ENCODE results near the gene HNMT.

Gene HNMT

DNA sequence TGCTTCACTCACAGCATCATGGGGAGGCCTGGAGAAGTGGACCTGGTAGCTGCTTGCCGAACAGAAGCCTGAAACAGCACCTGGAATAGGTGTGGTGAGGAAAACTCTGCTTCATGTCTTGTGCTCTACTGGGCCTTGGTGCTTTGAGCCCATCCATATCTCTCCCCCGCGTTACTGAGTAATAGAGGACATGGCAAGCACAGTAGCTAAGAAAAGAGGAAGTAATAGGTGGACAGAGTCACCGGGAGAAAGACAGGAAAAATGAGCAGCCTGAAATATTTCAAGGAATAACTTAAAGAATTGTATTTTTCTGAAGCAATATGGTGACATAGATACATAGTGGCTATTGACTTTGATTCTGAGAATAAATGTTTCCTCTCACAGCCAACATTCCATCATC is 14.0 kb upstream of the HNMT start:
- in situ Hi-C loops (cut with MboI; ENCODE audit: low sequenced_read_pairs, unreplicated experiment), result no loop called here
- TF ChIP-seq CTCF (IDR thresholded peaks at IDR 0.05; ENCODE audit: borderline replicate concordance, control extremely low read depth, extremely low read depth, insufficient read depth, missing control alignments), result no peak
- no peak for DNase-seq (ENCODE audit: low spot score)

GRCh38 chr2:137951586-137951985 is 12.7 kb upstream of the HNMT start:
- no peak for TF ChIP-seq CTCF (IDR thresholded peaks at IDR 0.05; ENCODE audit: borderline replicate concordance, control extremely low read depth, extremely low read depth, insufficient read depth, missing control alignments)
- DNase-seq (ENCODE audit: low spot score), result no peak
- in situ Hi-C loops (cut with MboI; ENCODE audit: low sequenced_read_pairs, unreplicated experiment), result no loop called here

GRCh38 chr2:137952586-137953129 is 11.6 kb upstream of the HNMT start:
- in situ Hi-C loops (cut with MboI; ENCODE audit: low sequenced_read_pairs, unreplicated experiment), result no loop called here
- no peak for TF ChIP-seq CTCF (IDR thresholded peaks at IDR 0.05; ENCODE audit: borderline replicate concordance, control extremely low read depth, extremely low read depth, insufficient read depth, missing control alignments)
- no peak for DNase-seq (ENCODE audit: low spot score)

- no peak for TF ChIP-seq CTCF (IDR thresholded peaks at IDR 0.05; ENCODE audit: borderline replicate concordance, control extremely low read depth, extremely low read depth, insufficient read depth, missing control alignments)
- DNase-seq (ENCODE audit: low spot score), result no peak
- in situ Hi-C loops (cut with MboI; ENCODE audit: low sequenced_read_pairs, unreplicated experiment), result no loop called here
These were observed 8.7 kb upstream of the HNMT start for GRCh38 chr2:137955536-137955935.

DNA sequence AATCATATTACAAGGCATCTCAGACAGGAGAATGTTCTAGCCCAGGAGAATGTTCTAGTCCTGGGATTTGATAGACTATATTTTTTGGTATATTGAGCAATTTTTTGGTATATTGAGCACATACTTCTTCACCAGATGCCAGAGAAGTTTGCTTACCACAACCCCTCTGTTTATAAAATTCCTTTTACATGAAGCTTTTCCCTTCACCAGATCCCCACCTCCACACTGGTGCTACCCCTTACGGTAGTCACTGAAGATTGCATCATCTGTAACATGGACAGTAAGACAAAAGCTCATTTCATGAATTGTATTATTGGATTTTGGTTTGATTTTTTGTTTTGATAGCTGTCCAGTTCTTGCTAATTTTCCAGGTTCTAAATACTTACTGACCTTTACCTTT is 7.2 kb upstream of the HNMT start:
- in situ Hi-C loops (cut with MboI; ENCODE audit: low sequenced_read_pairs, unreplicated experiment), result no loop called here

GRCh38 chr2:137959166-137959565 is 5.1 kb upstream of the HNMT start:
- in situ Hi-C loops (cut with MboI; ENCODE audit: low sequenced_read_pairs, unreplicated experiment), result no loop called here
- TF ChIP-seq CTCF (IDR thresholded peaks at IDR 0.05; ENCODE audit: borderline replicate concordance, control extremely low read depth, extremely low read depth, insufficient read depth, missing control alignments), result no peak
- DNase-seq (ENCODE audit: low spot score), result no peak

More for the DNA sequence above, 7.2 kb upstream of the HNMT start:
- TF ChIP-seq CTCF (IDR thresholded peaks at IDR 0.05; ENCODE audit: borderline replicate concordance, control extremely low read depth, extremely low read depth, insufficient read depth, missing control alignments), result no peak
- no peak for DNase-seq (ENCODE audit: low spot score)

- in situ Hi-C loops (cut with MboI; ENCODE audit: low sequenced_read_pairs, unreplicated experiment), result no loop called here
- DNase-seq (ENCODE audit: low spot score), result no peak
- TF ChIP-seq CTCF (IDR thresholded peaks at IDR 0.05; ENCODE audit: borderline replicate concordance, control extremely low read depth, extremely low read depth, insufficient read depth, missing control alignments), result no peak
These were observed 4.0 kb upstream of the HNMT start for GRCh38 chr2:137960223-137960622.

All from GM13976 (cell line).